Subcutaneous adipose tissue (tissue), 4 donors: ENCODE measurements around the gene DERL3. TPM values are rescaled to one million over a fixed set of nuclear protein-coding genes. Genes with fewer than 3 reads are reported as not detected.

Experiments
- total RNA-seq, 4 donors: library from RNA; depleted of rRNA; stranded (reverse); fragments of >200 nt; gene quantifications; one replicate each; pipeline ENCODE4 v1.1.0, GENCODE V29; 2016
- TF ChIP-seq, protein P1 (sequence below): fragments of 450-650 bp; IDR thresholded peaks from one replicate; pipeline ENCODE4 v1.5.1; 2016; ENCODE audit warnings: low read depth, mild to moderate bottlenecking, control low read depth, antibody characterized with exemption, moderate library complexity

The DERL3 gene
- total RNA-seq, 4 donors from 2014 or later, result 0.22 to 1.5 TPM; not detected in 2

DNA sequence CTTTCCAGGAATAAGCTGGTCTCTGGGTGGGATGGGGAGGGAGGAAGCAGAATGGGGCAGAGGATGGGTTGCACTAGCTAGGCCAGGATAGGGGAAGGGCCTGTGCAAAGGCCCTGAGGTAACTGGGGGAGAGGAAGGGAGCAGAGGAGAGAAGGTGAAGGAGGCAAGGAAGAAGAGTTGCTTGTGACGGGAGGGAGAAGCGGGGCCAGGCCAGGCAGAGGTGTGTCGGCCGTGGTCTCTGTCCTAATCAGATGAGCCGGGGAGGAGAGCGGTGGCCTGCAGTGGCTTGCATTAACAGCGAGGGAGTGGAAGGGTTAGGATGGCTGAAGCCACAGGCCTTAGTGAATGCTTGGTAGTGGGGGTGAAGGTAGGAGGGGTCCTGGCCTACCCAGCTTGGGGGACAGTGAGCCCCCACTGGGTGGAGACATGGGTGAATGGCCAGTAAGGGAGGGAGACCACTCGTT is 6.0 kb upstream of the DERL3 start:
- TF ChIP-seq, protein P1, sequence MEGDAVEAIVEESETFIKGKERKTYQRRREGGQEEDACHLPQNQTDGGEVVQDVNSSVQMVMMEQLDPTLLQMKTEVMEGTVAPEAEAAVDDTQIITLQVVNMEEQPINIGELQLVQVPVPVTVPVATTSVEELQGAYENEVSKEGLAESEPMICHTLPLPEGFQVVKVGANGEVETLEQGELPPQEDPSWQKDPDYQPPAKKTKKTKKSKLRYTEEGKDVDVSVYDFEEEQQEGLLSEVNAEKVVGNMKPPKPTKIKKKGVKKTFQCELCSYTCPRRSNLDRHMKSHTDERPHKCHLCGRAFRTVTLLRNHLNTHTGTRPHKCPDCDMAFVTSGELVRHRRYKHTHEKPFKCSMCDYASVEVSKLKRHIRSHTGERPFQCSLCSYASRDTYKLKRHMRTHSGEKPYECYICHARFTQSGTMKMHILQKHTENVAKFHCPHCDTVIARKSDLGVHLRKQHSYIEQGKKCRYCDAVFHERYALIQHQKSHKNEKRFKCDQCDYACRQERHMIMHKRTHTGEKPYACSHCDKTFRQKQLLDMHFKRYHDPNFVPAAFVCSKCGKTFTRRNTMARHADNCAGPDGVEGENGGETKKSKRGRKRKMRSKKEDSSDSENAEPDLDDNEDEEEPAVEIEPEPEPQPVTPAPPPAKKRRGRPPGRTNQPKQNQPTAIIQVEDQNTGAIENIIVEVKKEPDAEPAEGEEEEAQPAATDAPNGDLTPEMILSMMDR, result no peak

DNA sequence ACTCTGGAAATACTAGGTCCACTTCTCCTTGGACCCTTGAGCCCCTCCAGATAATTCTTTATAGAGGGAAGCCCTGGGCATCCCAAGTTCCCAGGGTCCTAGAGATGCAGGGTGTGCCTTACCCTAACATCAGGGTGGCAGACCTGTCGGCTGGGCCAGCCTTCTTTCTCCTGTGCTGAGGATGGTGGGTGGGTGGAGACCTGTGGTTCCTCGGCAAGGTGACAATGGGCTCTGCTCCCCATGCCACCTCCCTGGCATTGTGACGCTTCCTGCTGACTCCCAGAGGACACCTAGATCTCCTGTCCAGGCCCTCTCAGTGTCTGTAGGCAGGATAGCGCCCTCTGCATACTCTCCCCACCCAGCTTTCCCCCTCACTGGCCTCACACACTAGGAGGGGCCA is 3.8 kb upstream of the DERL3 start:
- TF ChIP-seq, protein P1, result no peak

DNA sequence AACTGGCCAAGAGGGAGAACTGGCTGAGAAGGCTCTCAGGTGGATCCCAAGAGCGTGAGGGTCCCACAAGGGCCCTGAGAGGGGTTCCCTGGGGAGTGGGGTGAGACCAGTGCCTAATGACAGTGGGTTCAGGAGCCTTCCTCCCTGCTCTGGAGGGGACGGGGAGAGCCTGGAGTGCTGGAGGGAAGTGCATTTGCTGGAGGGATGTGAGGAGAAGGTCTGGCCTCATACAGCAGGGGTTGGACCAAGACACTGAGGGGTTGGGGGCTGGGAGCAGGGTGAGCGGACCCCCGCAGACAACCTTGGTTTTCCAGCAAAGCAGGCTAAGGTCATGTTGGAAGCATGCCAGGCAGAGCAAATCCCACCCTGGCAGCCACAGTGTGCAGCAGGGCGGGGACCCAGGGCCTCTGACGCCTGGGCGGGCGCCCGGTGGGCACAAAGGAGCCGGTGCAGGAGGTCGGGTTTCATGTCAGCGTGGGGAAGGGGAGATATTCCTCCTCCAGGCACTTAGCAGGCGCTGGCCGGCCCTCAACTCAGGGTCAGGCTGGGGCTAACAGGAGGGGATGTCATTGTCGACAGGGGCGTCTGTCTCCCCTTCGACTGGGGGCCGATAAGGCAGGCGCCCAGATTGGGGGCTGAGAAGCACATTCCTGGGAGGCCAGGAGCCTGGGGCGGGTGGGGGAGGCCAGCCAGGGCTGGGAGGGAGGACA is 3.1 kb upstream of the DERL3 start:
- TF ChIP-seq, protein P1, result no peak

DNA sequence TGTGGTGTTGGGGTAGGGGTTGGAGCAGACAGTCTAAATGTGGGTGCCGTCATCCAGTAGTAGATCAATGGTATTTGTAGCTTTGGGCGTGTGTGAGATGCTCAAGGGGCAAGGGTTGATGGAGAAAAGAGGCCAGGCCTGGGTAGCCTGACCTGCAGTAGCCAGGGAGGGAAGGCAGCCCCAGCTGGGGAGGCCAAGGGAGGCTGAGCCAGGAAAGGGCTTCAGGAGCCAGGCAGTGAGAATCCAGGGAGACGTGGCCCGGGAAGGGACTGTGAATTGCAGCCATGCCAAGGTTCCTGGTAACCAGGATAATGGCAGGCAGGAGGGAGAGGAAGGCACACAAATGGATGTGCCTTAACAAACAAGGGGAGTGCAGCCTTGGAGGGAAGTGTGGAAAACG is 2.5 kb upstream of the DERL3 start:
- TF ChIP-seq, protein P1, result no peak

DNA sequence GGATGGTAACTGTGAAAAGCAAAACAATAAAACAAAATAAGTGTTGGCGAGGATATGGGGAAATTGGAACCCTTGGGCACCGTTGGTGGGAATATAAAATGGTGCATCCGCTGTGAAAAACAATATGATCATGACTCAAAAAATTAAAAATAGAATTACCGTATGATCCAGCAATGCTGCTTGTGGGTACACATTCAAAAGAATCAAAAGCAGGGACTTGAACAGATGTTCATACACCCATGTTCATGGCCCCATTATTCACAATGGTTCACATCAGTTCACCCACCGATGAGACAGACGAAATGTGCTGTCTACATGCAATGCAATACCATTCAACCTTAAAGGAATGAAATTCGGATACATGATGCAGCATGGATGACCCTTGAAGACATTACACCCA is 1.2 kb upstream of the DERL3 start:
- TF ChIP-seq, protein P1, result no peak

DNA sequence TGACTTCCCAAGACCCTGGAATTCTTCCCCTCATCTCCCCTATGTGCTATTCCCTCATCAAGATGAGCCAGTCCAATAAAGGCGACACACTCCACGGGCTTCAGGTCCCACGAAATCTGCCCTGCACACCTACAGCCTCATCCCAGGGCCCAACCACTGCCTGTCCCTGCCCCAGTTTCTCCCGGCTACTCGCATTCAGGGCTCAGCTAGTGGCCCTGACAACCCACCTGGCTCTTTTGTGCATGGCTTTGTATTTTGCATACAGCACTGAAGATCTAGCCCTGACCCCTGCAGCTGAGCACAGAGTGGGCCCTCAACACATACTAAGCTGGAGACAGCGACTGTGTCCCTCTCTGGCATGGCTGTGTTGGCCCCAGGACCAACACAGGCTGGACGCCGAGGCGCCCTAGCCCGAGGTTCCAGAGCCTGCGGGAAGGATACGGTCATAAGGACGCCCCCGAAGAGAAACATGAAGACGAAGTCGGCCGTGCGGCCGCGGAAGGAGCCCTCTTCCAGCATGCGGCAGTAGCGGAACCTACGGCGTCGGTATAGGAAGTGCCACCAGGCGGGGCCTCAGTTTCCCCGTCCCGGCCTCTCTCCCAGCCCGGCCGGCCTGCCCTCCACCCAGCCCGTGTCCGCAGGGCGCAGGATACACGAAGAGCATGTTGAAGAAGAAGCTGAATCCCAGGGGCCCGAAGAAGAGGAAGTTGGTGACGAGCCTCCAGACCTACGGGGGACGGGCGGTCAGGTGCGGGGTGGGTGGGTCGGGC is 710 bp downstream of the DERL3 start:
- TF ChIP-seq, protein P1, result no peak

DNA sequence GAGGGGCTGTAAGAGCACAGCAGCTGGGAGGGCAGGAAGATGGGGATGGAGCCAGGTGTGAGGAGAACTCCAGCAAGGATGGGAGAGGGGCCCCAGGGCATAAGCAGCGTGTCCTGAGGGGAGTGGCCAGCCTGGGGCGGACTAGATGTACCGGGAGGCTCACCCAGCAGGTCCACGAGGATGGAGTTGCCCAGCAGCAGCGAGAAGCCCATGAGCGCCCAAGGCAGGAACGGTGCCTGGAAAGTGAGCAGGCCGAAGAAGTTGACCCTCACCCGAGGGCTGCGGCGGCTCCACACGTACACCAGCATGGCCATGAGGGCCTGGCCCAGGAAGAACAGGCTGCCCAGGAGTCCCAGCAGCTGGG is 1.3 kb downstream of the DERL3 start:
- TF ChIP-seq, protein P1, result no peak
